Stimulated activated CD4-positive, alpha-beta T cell treated with anti-CD3 and anti-CD28 coated beads, TNF-alpha, amount 100 ng/mL, for 24 hours (primary cell): ENCODE results near the gene SLC10A2.

Experiments used
- DNase-seq, 3 experiments: peaks; one replicate each; pipeline ENCODE4 v3.0.0-alpha.2; 2020; ENCODE audit warnings: low read depth in 3 of 3

SLC10A2 gene

GRCh38 chr13:103046676-103047075, 19.5 kb downstream of the SLC10A2 start:
- DNase-seq = no peak

- DNase-seq = no peak
These were observed 22.2 kb downstream of the SLC10A2 start for GRCh38 chr13:103044056-103044455.

GRCh38 chr13:103040006-103040405, 26.2 kb downstream of the SLC10A2 start:
- DNase-seq = no peak

- no peak for DNase-seq
These were observed 27.0 kb downstream of the SLC10A2 start for GRCh38 chr13:103039183-103039582.

GRCh38 chr13:103036268-103036667, 29.9 kb downstream of the SLC10A2 start:
- no peak for DNase-seq

GRCh38 chr13:103033999-103034398, 32.2 kb downstream of the SLC10A2 start:
- no peak for DNase-seq

GRCh38 chr13:103031332-103031873, 34.8 kb downstream of the SLC10A2 start:
- no peak for DNase-seq

GRCh38 chr13:103030776-103031175, 35.4 kb downstream of the SLC10A2 start:
- no peak for DNase-seq

GRCh38 chr13:103029798-103030197, 36.4 kb downstream of the SLC10A2 start:
- DNase-seq = no peak

- no peak for DNase-seq
These were observed 43.9 kb downstream of the SLC10A2 start for GRCh38 chr13:103022336-103022735.

GRCh38 chr13:103018556-103018955, 47.7 kb downstream of the SLC10A2 start:
- DNase-seq = no peak

- DNase-seq = no peak
These were observed 53.6 kb downstream of the SLC10A2 start for GRCh38 chr13:103012646-103013045.

GRCh38 chr13:103009051-103009840, 57.0 kb downstream of the SLC10A2 start:
- DNase-seq = no peak

GRCh38 chr13:103007427-103007762, 58.8 kb downstream of the SLC10A2 start:
- no peak for DNase-seq

GRCh38 chr13:103006641-103007426, 59.4 kb downstream of the SLC10A2 start:
- DNase-seq = no peak

GRCh38 chr13:103004661-103005345, 61.4 kb downstream of the SLC10A2 start:
- DNase-seq = no peak

GRCh38 chr13:103003631-103004030, 62.6 kb downstream of the SLC10A2 start:
- DNase-seq = no peak

GRCh38 chr13:103002279-103002678, 63.9 kb downstream of the SLC10A2 start:
- no peak for DNase-seq

GRCh38 chr13:103000157-103000556, 66.1 kb downstream of the SLC10A2 start:
- no peak for DNase-seq

- DNase-seq = no peak
These were observed 66.7 kb downstream of the SLC10A2 start for GRCh38 chr13:102999499-102999898.
